IPS-NIHi7 (cell line): ENCODE results near the gene CLIC5.
A peak's percentile ranks its signal among the peaks of the same experiment; 100 is the strongest.
"Not testable (repeated sequence)": the region's sequence is repeated elsewhere in the genome, so short reads cannot be mapped to it uniquely, and the experiment has no call there.

ENCODE experiments used
- DNase-seq: peaks from one replicate; pipeline ENCODE4 v3.0.0; 2012; ENCODE audit warnings: mixed read lengths; ENCODE audit errors: extremely low spot score

Gene CLIC5

DNA sequence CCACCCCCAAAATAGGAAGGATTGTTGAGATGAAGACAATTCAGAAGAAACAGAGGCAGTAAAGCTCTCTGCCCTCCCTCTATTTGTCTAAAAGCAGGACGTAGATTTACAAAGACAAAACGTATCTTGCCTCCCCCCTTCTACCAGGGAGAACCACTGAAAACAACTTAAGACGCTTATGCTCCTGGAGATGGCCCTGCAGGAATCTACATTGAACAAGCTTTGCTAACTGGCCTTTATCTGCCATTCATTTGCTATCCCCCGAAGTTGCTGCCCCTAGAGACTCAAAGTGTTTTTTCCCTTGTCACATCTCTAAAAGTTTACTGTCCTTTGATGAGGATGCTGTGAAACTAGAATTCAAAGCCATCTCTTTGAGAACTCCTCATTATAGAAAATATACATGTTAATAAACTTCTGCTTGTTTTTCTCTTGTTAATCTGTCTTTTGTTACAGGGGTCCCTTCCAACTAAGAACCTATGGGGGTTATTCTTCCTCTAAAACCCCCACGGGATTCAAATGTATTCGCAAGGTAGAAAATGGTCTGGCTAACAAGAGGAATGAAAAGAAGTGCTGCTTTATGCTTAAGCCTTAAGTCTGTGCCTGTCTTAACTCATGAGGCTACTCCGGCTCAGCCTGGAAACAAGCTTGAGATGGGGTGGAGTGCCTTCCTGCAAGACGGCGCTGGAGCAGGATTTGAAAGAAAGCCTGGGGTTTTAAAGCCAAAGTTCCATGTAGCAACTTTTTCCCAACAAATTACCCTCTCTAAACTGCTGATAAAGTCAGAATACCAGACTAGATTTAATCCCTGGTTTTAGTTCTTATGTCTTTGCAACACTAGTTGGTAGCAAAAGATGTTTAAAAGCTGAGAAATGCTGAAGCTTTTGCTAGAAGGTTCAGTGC, 88.0 kb downstream of the CLIC5 start:
- DNase-seq, result no peak

DNA sequence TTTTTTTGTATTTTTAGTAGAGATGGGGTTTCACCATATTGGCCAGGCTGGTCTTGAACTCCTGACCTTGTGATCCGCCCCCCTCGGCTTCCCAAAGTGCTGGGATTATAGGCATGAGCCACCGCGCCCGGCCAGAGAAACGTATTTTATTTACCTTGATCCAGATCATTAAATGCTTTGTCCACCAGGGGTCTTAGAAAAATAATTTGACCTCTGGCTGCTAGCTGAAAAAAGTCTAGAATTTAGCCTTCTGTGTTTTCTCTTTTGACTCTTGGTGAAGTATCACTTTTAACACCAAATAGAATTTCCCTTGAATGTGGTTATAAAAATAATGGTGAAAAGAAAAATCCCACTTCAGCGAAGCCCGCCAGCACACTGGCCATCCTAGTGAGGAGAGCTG, 89.2 kb downstream of the CLIC5 start:
- DNase-seq, result not testable (repeated sequence)

DNA sequence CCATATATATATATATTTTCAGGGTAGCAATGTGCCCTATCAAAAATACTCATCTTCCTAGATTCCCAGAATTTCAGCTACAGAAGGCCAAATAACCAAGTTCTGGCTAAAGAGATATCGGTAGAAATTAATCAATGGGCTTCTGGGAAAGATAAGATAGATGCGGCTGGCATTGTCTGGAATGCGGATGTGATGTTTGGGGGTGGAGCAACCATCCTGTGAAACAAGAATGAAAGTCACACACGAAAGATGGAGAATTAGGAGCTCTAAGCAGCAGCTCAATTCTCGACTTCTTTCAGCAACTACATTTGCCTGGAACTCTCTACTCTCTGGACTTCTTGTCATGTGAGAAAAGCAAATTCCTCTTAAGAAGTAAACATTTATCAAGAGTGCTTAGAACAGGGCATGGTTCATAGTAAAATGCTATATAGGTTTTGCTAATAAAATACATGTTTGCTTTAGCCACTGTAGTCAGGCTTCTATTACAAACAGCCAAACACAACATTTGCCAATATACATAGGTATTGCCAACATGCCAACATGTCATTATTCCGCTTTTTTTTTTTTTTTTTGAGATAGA, 90.8 kb downstream of the CLIC5 start:
- no peak for DNase-seq

DNA sequence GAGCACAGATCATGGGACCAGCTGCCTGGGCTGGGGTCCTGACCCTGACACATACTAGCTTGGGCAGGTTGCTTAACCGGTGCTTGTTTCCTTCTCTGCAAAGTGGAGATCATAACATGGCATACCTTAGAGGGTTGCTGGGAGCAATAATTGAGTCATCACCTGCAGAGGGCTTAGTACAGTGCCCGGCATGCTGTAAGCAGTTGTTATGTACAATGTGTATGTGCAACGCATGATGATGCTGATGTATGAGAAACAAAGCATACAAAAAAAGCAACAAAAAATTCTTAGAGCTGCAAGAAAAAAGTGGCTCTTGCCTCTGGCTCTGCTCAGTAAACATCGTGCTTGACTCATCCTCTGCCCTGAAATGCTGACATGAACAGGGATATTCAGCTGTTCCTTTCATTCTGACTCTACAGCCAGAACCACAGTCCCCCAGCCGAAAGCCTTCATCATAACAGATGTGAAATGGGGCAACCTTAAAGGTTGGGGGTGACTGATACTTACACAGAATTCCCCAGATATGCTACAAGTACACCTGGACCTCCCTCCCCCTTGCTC, 91.7 kb downstream of the CLIC5 start:
- no peak for DNase-seq

DNA sequence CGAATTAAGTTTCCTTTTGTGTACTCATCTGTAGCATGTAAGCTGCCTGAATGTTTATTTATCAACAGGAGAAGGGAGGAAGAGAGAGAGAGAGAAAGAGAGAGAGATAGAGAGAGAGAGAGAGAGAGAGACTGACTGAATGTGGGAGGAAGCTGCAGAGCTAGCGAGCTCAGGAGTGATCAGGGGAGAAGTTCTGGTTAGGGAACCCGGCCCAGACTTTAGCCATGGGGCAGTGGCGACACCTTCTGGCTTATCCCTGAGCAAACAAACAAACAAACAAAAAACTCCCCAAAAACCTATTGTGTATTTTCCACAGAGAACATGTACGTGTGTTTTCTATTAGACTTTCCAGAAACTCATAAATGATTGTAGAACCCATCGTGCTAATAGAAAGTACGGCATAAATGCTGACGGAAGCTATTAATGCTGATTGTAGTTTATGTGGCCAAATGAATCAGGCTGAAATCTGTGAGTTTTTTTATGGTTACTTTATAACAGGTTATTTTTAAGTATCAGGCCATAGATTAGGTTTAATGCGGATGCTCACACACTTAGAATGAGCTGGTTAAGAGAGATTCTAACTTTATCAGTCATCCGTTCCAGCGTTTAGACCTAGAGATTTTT, 92.8 kb downstream of the CLIC5 start:
- DNase-seq, result peak; percentile 76

DNA sequence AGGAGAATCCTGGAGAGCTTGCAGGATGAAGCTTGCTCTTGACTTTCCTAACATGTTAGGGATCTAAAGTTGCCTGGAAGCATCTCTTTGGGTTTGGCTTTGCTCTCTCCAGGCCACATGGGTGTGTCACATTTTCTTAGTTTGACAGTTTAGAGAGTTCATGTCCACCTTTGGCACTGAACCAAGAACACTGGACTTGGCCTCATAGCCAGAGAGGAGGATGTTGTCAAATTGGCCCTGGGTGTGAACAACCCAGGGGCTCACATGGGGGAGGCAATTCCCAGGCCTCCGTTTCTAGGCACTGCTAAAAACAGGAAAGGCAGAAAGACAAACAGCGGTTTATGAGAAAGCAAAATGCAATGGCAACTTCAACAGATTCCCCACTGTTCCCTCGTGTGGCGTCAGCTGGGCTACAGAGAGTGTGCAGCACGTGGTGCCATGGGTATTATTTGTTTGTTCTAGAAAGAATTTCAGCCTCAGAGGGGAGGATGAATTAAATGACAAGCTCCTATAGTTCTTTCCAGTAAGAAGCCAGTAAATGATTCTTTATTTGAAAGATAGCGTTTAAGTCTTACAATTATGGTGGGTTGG, 93.9 kb downstream of the CLIC5 start:
- no peak for DNase-seq

DNA sequence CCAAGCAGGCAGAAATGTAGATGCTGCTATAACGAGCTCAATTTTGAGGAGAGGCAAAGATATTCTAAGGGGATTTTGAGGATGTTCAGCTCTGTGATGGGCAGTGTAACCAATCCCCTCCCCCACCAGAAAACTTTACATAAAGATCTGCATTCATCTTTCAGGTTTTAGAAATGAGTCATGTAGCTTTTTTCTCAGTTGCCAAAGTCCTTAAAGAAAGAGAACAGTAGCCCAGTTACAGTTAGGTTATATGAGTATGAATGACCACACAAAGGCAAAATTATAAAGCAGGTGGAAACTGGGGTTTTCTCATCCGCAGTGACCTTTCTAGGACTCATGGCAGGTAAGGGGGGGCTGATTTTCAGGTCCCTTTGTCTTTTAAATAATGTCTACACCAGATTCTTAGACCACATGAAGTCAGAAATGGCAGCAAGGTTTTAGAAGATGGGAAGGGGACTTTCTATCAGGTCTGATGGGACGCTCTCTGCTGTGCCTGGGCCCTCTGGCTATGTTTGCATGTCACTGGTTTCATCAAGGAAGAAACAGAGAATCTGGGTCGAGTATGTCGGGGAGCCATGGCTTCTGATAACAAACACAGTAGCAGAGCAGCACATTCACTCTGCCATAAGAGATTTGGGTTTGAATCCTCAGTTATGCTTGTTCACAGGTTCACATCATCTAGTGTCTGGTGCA, 94.7 kb downstream of the CLIC5 start:
- DNase-seq, result no peak

DNA sequence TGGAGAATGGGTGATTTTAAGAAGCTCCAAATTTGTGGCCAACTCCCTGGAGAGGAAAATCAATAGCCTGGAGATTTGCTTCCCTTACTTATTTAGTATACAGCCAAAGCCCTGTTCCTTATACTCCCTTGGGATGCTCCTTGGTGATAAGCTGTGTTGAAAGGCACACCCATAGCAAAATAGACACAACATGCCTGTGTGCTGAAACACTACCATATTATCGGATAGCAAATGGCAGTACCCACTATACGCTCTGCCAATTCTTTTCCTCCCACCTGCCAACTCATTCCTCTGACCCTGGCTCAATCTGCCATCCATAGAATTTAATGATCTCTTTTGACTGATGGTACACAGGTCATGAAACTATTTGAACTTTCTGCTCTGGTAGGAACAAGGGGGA, 98.2 kb downstream of the CLIC5 start:
- no peak for DNase-seq

DNA sequence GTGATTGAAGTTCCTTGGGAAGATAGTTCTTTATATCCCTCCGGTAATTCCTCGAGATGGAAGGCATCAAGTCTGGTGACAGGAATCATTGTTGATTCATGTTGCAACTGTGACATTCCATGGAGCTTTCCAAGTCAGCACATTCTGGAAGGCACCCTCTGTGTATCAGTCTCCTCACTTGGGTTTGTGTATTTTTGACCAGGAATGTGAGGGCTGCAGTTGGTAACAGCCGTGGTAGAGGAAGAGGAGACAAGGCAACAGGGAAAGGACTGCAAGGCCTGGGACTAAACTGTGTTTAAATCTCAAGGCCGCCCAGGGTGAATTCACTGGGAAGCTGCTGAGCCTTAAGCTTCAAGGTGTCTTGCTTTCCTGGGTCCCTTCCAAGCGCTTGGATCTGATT, 99.0 kb downstream of the CLIC5 start:
- no peak for DNase-seq

DNA sequence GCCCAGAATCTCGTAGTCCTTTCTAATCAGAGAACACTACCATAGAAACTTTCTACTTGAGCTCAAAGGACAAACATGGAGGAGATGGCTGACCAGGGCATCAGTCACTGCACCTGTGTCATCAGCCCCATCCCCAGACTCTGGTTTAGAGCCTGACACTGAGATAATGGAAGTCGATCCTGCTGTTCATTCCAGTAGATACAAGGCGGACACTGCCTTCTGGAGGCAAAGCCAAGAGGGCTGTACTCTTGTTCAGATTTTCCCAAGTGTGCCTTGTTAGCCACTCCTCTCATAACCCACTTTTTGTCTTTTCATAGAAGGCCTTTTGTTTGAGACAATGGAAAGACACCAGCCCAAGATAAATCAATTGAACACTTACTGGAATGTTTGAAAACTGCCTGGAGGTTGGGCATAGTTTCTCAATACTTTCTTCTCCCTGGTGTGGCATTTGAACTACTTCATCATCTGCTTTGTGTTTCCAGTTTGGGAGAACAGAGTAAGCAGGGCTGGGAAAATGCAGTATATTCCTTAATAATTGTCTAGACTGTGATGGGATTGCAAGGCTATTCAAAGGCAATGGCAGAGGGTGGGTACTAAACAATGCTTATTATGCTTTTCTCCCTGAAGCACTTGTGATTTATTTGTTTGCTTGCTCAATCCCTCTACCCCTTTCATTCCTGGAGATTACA, 99.7 kb downstream of the CLIC5 start:
- DNase-seq, result no peak

DNA sequence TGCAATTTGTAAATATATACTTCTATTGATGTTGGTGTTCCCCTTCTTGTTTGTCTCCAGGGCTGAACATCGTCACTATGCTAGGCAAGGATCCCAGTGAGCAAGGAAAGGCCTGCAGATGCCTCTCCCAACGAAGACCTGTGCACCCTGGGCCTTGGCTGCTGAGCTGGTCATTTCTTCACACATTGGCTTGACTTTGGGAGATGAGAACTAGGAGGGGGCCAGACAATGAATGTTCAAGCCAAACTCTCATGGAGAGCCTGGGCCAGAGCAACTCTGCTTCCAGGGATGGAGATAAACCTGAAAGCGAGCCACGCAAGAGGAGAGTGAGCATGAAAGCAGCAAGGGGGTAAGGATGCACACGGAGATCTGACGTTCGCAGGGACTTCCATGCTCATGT, 104.0 kb downstream of the CLIC5 start:
- no peak for DNase-seq

DNA sequence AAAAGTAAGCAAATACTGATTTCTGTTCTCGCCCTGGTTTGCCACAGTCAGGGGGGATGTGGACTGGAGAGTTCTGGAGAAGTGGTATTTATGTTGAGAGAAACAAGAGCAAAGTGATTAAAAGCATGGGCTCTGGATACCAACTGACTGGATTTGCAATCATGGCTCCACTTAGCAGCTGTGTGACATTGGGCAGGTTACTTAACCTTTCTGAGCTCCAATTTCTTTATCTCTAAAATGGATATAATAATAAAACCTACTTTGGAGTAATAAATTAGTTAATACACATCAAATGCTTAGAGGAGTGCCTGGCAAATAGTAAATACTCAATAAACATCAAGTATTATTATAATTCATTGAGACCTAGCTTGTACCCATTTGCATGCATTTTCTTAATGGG, 111.7 kb downstream of the CLIC5 start:
- DNase-seq, result no peak

DNA sequence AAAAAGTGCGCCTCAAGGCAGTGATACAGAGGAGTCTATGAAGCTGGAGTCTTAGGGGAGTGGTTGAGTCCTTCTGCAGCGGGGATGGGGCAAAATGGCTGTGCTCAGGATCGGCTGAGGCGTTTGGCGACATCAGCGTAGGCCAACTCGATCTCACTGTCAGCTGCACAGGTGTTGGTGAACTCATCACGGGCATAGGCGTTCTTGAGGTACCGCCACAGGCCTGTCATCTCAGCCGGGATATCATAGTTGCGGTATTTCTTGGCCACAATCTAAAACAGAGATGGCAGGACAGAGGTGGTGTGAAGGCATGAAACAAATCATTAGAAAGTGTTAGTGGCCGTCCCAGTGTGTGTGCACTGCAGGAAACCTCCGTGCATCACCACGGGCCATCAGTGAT, 112.7 kb downstream of the CLIC5 start:
- DNase-seq, result no peak

DNA sequence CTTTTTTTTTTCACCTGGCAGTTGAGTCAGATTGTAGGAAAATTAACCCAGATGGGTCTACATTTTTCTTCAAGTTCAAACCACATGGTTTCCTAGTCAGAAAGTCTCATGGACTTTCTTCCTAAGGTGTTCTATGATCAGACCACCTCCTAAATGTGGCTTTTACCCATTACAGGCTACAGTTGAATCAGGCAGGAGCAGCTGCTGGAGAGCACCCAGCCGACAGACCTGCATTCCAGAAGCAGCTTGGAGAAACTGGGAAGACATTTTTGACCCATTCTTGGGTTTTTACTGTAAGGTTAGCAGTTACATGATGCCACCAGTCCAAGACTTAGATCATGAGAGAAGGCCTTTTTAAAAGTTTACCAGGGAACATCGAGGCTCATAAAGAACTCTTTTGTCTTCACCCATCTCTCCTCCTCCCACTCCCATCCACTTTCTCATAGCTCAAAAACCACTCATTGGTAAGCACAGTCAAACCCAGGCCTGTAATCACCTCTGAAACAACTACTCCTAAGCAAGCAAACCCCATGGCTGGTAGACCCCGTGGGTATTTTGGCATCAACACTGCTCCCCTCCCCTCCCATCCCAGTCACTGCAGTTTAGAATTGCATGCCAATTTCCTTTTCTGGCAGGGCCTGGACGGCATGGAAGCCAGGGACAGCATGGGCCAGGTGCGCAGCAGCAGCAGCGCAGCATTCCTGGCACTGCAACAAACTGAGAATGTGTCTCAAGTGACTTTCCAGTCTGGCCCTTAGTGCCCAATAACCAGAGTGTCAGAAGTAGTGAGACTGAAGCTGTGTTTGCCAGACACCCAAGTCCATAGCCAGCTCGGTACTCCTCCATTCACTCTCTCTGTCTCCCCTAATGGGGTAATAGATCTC, 113.7 kb downstream of the CLIC5 start:
- DNase-seq, result peak; percentile 30

DNA sequence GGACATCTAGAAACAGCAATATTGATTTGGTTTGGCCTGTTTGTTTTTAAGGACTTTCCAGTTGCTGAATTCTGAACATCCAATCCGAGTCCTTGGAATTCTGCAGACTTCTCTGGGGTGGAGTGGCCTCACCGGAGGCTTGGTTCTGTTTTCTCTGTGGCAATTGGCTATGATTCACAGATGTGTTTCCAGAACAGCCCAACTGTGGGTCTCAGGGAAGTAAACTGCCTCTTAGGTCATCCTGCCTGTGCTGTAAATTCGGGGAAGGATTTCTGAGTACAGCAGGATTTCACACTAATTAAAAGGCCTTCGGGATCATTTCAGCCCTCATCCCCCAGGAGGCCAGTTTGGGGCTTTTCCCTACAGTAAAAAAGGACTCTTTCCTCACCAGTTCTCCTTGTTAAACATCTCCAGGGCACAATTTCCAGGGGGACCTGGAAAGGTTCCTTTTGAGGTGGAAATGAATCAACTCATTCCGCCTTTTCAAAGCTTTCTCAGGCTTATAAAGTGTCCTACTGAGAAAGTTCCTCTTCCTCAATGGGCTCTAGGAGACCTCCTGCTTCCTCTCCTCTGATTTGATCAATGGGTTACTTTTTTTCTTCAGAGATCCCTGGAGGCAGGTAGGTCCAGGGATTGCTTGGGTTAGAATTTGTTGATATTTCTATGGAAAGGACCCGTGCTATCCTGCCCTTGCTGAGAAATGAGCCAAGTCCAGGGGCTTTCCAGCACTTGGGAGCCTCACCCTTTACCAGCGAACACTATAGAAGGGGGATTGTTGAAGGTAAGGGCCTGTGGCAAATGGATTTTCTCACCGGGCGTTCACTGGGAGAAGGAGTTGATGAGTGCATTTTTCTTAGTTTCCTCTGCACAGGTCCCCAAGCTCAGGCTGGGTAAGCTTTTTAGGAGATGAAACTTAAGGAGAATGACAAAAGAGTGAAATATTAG, 114.6 kb downstream of the CLIC5 start:
- peak; percentile 43 for DNase-seq

DNA sequence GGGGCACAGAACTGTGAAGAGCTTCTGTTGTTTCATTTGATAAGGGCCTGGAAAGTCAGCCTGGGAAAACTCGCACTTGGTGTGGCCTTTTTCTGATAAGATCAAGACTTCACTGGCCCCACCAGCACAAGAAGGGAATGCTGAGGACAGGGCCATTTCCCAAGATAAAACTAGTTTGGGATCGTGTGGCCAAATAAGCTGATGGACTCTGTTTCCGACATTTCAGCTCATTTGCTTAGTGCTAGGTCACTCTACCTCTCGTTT, 116.0 kb downstream of the CLIC5 start:
- no peak for DNase-seq

DNA sequence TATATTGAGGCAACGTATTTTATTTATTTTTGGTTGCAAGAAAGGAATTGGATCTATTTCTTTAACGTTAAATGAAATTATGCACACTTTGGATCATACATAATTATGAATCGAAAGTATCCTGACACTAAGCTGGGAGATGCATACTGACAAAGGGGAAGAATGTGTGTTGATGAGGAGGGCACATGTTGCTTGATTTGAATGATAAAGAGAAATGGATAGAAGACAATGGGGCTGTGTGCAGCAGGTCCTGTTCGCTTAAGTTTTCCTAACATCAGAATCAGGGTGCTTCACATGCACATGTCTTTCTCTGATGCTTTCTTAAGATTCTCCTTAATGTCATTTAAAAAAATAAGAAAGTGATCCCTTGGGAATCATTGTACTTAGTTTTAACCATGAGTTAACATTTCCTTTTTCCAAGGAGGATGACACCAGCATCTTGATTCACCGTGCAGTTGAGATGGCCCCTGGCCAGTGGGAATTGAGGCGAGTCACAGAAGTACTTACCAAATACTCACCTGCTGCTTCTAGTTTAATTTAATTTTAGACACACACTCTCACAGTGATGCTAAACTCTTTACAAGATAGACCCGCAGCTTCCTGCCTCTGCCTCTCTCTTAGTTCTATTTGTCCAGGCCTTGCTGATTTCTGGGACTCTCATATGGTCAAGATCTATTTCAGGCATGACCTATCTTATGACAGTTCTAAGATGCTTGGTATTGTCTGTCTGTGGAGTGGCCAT, 116.5 kb downstream of the CLIC5 start:
- no peak for DNase-seq

DNA sequence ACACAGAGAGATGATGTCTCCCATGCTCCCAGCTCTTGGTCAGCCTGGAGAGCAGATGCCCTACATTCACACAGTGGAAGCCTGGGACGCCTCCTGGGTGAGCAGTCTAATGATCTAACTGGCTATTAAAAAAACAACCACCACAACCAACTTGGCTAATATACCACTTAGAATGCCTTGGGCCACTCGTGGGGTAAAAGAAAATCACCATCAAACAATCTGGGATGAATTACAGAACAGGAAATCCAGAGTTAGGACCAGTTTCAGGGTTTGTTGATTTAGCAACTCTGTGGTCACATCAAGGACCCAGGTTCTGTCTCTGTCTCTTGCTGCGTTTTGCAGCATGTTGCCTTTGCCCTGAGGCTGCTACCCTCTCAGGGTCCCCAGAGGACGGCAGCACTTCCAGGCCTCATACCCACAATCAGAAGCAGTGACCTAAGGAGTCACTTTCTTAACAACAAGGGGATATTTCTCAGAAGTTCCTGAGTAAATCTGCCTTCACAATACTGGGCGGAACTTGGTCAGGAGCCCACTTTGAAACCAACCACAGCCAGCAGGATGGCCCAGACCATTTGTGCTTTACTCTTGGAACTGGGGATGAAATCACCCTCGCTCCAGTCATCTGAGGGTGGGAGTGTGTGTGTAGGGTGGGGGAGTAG, 118.7 kb downstream of the CLIC5 start:
- DNase-seq, result no peak
